Keratinocyte (primary cell): ENCODE results near the gene SIDT1. TPM values are rescaled to one million over a fixed set of nuclear protein-coding genes. Genes with fewer than 3 reads are reported as not detected.

ENCODE experiments used
- DNase-seq: peaks from one replicate; pipeline ENCODE4 v3.0.0-alpha.2; 2011; ENCODE audit warnings: low read depth, missing footprints, low spot score
- FAIRE-seq: peaks from 2 replicates; lab custom pipeline; 2011; peaks lifted over from hg19 to GRCh38; lab: Jason Lieb, UNC
- H2AFZ ChIP-seq: 2 replicates; pipeline ENCODE4 v1.6.0; 2012; ENCODE audit warnings: low read length, control low read depth, inconsistent platforms; ENCODE audit not compliant: control insufficient read depth
- H3K27ac ChIP-seq: 2 replicates; pipeline ENCODE4 v1.5.1; 2011; ENCODE audit warnings: low read length; ENCODE audit not compliant: control insufficient read depth, insufficient read depth
- H3K27me3 ChIP-seq: 3 replicates; pipeline ENCODE4 v1.6.0; 2011; ENCODE audit warnings: low read length; ENCODE audit not compliant: control insufficient read depth, insufficient read depth; ENCODE audit errors: extremely low read depth
- H3K36me3 ChIP-seq, 2 experiments: 2 replicates in 1 of 2; 3 replicates in 1 of 2; pipeline ENCODE4 v1.5.1; 2011; ENCODE audit warnings: low read length in 2 of 2, mild to moderate bottlenecking in 1 of 2; ENCODE audit not compliant: control insufficient read depth in 2 of 2, insufficient read depth in 2 of 2; ENCODE audit errors: extremely low read depth in 1 of 2
- H3K4me1 ChIP-seq: 3 replicates; pipeline ENCODE4 v1.5.1; 2011; ENCODE audit warnings: low read length; ENCODE audit not compliant: control insufficient read depth, insufficient read depth; ENCODE audit errors: extremely low read depth
- H3K4me2 ChIP-seq: 3 replicates; pipeline ENCODE4 v1.6.0; 2011; ENCODE audit warnings: low read depth, low read length; ENCODE audit not compliant: control insufficient read depth, insufficient read depth; ENCODE audit errors: extremely low read depth
- H3K4me3 ChIP-seq, 3 experiments: fragments of 200-600 bp in 1 of 3; sonication (generic) in 1 of 3; 2 replicates in 2 of 3; 3 replicates in 1 of 3; pipeline ENCODE4 v1.5.1; 2011 to 2016; ENCODE audit warnings: low read length in 3 of 3, mild to moderate bottlenecking in 3 of 3, control low read depth in 2 of 3, inconsistent platforms in 1 of 3, low read depth in 1 of 3, mixed read lengths in 1 of 3, mixed run types in 1 of 3, moderate library complexity in 1 of 3; ENCODE audit not compliant: control insufficient read depth in 2 of 3, insufficient read depth in 2 of 3; ENCODE audit errors: extremely low read depth in 1 of 3
- H3K79me2 ChIP-seq: 2 replicates; pipeline ENCODE4 v1.6.0; 2012; ENCODE audit warnings: low read length; ENCODE audit not compliant: control insufficient read depth, insufficient read depth
- H3K9ac ChIP-seq: 3 replicates; pipeline ENCODE4 v1.6.0; 2011; ENCODE audit warnings: low read length; ENCODE audit not compliant: control insufficient read depth, insufficient read depth; ENCODE audit errors: extremely low read depth
- H3K9me1 ChIP-seq: 3 replicates; pipeline ENCODE4 v1.6.0; 2011; ENCODE audit warnings: low read length; ENCODE audit not compliant: control insufficient read depth, insufficient read depth; ENCODE audit errors: extremely low read depth
- H3K9me3 ChIP-seq: 2 replicates; pipeline ENCODE4 v1.5.1; 2012; ENCODE audit warnings: low read depth, low read length; ENCODE audit not compliant: control insufficient read depth
- H4K20me1 ChIP-seq: 3 replicates; pipeline ENCODE4 v1.6.0; 2011; ENCODE audit warnings: low read length; ENCODE audit not compliant: control insufficient read depth, insufficient read depth; ENCODE audit errors: extremely low read depth
- CTCF ChIP-seq, 3 experiments: IDR thresholded peaks in 1 of 3; conservative IDR thresholded peaks in 1 of 3; optimal IDR thresholded peaks in 1 of 3; 2 replicates in 2 of 3; 3 replicates in 1 of 3; pipeline versions ENCODE3 to v1.5.1; 2011; ENCODE audit warnings: low read length in 3 of 3, mild to moderate bottlenecking in 3 of 3, moderate library complexity in 2 of 3, control low read depth in 1 of 3, inconsistent platforms in 1 of 3; ENCODE audit not compliant: insufficient read depth in 2 of 3; ENCODE audit errors: extremely low read depth in 1 of 3
- EZH2 ChIP-seq: IDR thresholded peaks from one replicate; pipeline ENCODE4 v1.6.1; 2012; ENCODE audit warnings: inconsistent platforms, mild to moderate bottlenecking, low read length, moderate library complexity
- dilution Hi-C: fragments of 300-500 bp; cut with MboI; formaldehyde crosslinking; loops from one replicate; pipeline ENCODE4 v1.7.0; 2020; ENCODE audit warnings: low sequenced_read_pairs; ENCODE audit not compliant: extremely low pct_ligation_motif_present
- polyA plus RNA-seq, 5 experiments: library from polyadenylated mRNA; depleted of rRNA in 3 of 5; stranded (reverse) in 3 of 5; stranded (forward) in 1 of 5; unstranded in 1 of 5; fragments of >200 nt; gene quantifications; 1 replicate in 1 of 5; 2 replicates in 3 of 5; 3 replicates in 1 of 5; pipeline versions ENCODE4 v1.2.1 to v1.2.3, GENCODE V29; 2011 to 2012; ENCODE audit warnings: missing spikeins in 2 of 5, low read depth in 1 of 5, low replicate concordance in 1 of 5

SIDT1 gene
- polyA plus RNA-seq, 1 donor (not counting 4 experiments of a cell fraction or from before 2014, with no cell fraction given), result 0.12 TPM

GRCh38 chr3:113507501-113508067, 24.8 kb upstream of the SIDT1 start:
- dilution Hi-C loops, result no loop called here
- no peak overlapping the region for H3K27ac ChIP-seq
- no peak for FAIRE-seq
- no peaks in the 10 kb centered on the region for H3K9me3 ChIP-seq
- peaks cover 1 to 4% of the 10 kb centered on the region in 2 experiments for H3K36me3 ChIP-seq
- no peak overlapping the region for H3K4me3 ChIP-seq
- H3K27me3 ChIP-seq, result no peaks in the 10 kb centered on the region
- no peak for DNase-seq
- peaks cover 8% of the 10 kb centered on the region for H3K79me2 ChIP-seq
- TF ChIP-seq EZH2 (no peak), CTCF (optimal IDR thresholded peaks at IDR 0.05 in 1 of 3, IDR thresholded peaks at IDR 0.05 in 1 of 3, conservative IDR thresholded peaks at IDR 0.05 in 1 of 3; ENCODE audit: extremely low read depth in 1 of 3, insufficient read depth in 2 of 3, low read length in 3 of 3) (no peak)
- no peak overlapping the region for H2AFZ ChIP-seq
- no peaks in the 10 kb centered on the region for H3K4me1 ChIP-seq
- no peaks in the 10 kb centered on the region for H4K20me1 ChIP-seq
- H3K4me2 ChIP-seq, result no peak overlapping the region
- H3K9me1 ChIP-seq, result no peaks in the 10 kb centered on the region
- no peak overlapping the region for H3K9ac ChIP-seq

- TF ChIP-seq EZH2 (no peak), CTCF (optimal IDR thresholded peaks at IDR 0.05 in 1 of 3, IDR thresholded peaks at IDR 0.05 in 1 of 3, conservative IDR thresholded peaks at IDR 0.05 in 1 of 3; ENCODE audit: extremely low read depth in 1 of 3, insufficient read depth in 2 of 3, low read length in 3 of 3) (no peak)
Observed at GRCh38 chr3:113508966-113509365, 23.4 kb upstream of the SIDT1 start.

More at GRCh38 chr3:113508966-113509365, 23.4 kb upstream of the SIDT1 start:
- peaks cover 8% of the 10 kb centered on the region for H3K79me2 ChIP-seq
- H3K9me3 ChIP-seq, result no peaks in the 10 kb centered on the region
- H3K27ac ChIP-seq, result no peak overlapping the region
- dilution Hi-C loops, result no loop called here
- H3K9ac ChIP-seq, result no peak overlapping the region
- FAIRE-seq (no peak), DNase-seq (no peak)
- H3K9me1 ChIP-seq, result no peaks in the 10 kb centered on the region
- no peaks in the 10 kb centered on the region for H3K27me3 ChIP-seq
- H4K20me1 ChIP-seq, result no peaks in the 10 kb centered on the region
- H3K4me2 ChIP-seq, result no peak overlapping the region
- peaks cover 1 to 4% of the 10 kb centered on the region in 2 experiments for H3K36me3 ChIP-seq
- H2AFZ ChIP-seq, result no peak overlapping the region
- H3K4me1 ChIP-seq, result no peaks in the 10 kb centered on the region
- H3K4me3 ChIP-seq, result no peak overlapping the region
